Kidney epithelial cell (primary cell): ENCODE results near the gene NEURL3. TPM values are rescaled to one million over a fixed set of nuclear protein-coding genes. Genes with fewer than 3 reads are reported as not detected.

Source experiments
- DNase-seq: peaks from one replicate; pipeline ENCODE4 v3.0.0-alpha.2; 2010; ENCODE audit warnings: low read depth
- H3K27me3 ChIP-seq: 2 replicates; pipeline ENCODE4 v1.6.0; 2011; ENCODE audit warnings: low read length; ENCODE audit not compliant: control insufficient read depth, insufficient read depth
- H3K36me3 ChIP-seq: 2 replicates; pipeline ENCODE4 v1.5.1; 2011; ENCODE audit warnings: low read length; ENCODE audit not compliant: control insufficient read depth, insufficient read depth
- H3K4me3 ChIP-seq: 2 replicates; pipeline ENCODE4 v1.5.1; 2011; ENCODE audit warnings: low read depth, mild to moderate bottlenecking, control low read depth, low read length
- CTCF ChIP-seq: IDR thresholded peaks from 2 replicates; pipeline ENCODE4 v1.5.1; 2011; ENCODE audit warnings: mild to moderate bottlenecking, moderate library complexity, low read length, control low read depth, inconsistent platforms; ENCODE audit not compliant: insufficient read depth, poor library complexity, severe bottlenecking
- total RNA-seq: library from RNA; depleted of rRNA; stranded (reverse); fragments of >200 nt; gene quantifications from 2 replicates; pipeline ENCODE4 v1.2.3, GENCODE V29; 2015

The NEURL3 gene
- total RNA-seq, 1 donor from 2014 or later, result 18.6 TPM

GRCh38 chr2:96484091-96484490 is 21.1 kb downstream of the NEURL3 start:
- H3K4me3 ChIP-seq, result no peak overlapping the region
- no peaks in the 10 kb centered on the region for H3K36me3 ChIP-seq
- H3K27me3 ChIP-seq, result no peaks in the 10 kb centered on the region
- no peak for DNase-seq
- TF ChIP-seq CTCF, result no peak

- H3K27me3 ChIP-seq, result no peaks in the 10 kb centered on the region
- DNase-seq, result no peak
- TF ChIP-seq CTCF, result no peak
- H3K36me3 ChIP-seq, result no peaks in the 10 kb centered on the region
- H3K4me3 ChIP-seq, result no peak overlapping the region
Observed at GRCh38 chr2:96477458-96477857, 27.7 kb downstream of the NEURL3 start.

GRCh38 chr2:96471772-96472171 is 33.4 kb downstream of the NEURL3 start:
- no peaks in the 10 kb centered on the region for H3K36me3 ChIP-seq
- no peaks in the 10 kb centered on the region for H3K27me3 ChIP-seq
- DNase-seq, result no peak
- TF ChIP-seq CTCF, result no peak
- no peak overlapping the region for H3K4me3 ChIP-seq

GRCh38 chr2:96470636-96471035 is 34.5 kb downstream of the NEURL3 start:
- peak; percentile 85 for TF ChIP-seq CTCF
- Histone ChIP-seq H3K36me3 (no peaks in the 10 kb centered on the region), H3K4me3 (no peak overlapping the region), H3K27me3 (no peaks in the 10 kb centered on the region)
- no peak for DNase-seq

- no peak overlapping the region for H3K4me3 ChIP-seq
- TF ChIP-seq CTCF, result no peak
Observed at GRCh38 chr2:96470109-96470508, 35.0 kb downstream of the NEURL3 start.

GRCh38 chr2:96468904-96469303 is 36.3 kb downstream of the NEURL3 start:
- no peak overlapping the region for H3K4me3 ChIP-seq
- no peak for DNase-seq
- no peaks in the 10 kb centered on the region for H3K36me3 ChIP-seq
- TF ChIP-seq CTCF, result no peak
- H3K27me3 ChIP-seq, result no peaks in the 10 kb centered on the region

More at GRCh38 chr2:96470109-96470508, 35.0 kb downstream of the NEURL3 start:
- no peak for DNase-seq
- Histone ChIP-seq H3K27me3 (no peaks in the 10 kb centered on the region), H3K36me3 (no peaks in the 10 kb centered on the region)
